Thoracic aorta (tissue), 2 donors: ENCODE measurements around the gene UBE2K. TPM values are rescaled to one million over a fixed set of nuclear protein-coding genes. Genes with fewer than 3 reads are reported as not detected.
"Not testable (repeated sequence)": the region's sequence is repeated elsewhere in the genome, so short reads cannot be mapped to it uniquely, and the experiment has no call there.

Source experiments
- ATAC-seq: fragments of 150-250 bp; one replicate; pipeline ENCODE4 v1.8.0; 2017; ENCODE audit warnings: low read depth; ENCODE audit not compliant: insufficient number of reproducible peaks, low FRiP score
- DNase-seq: peaks from one replicate; pipeline ENCODE4 v3.0.0-alpha.2; 2020; ENCODE audit warnings: low spot score
- H3K27ac ChIP-seq, 2 donors: fragments of 200-600 bp; sonication (generic); 1 replicate in 1 of 2; 2 replicates in 1 of 2; pipeline ENCODE4 v1.5.1; 2016; ENCODE audit warnings: mild to moderate bottlenecking in 2 of 2, moderate library complexity in 2 of 2
- H3K27me3 ChIP-seq: fragments of 200-600 bp; sonication (generic); replicated peaks from 2 replicates; pipeline ENCODE4 v1.6.0; 2016; ENCODE audit warnings: mild to moderate bottlenecking; ENCODE audit not compliant: insufficient read depth
- H3K36me3 ChIP-seq: fragments of 200-600 bp; sonication (generic); one replicate; pipeline ENCODE4 v1.5.1; 2016
- H3K4me1 ChIP-seq, 2 donors: fragments of 200-600 bp; sonication (generic); 1 replicate in 1 of 2; 2 replicates in 1 of 2; pipeline versions ENCODE4 v1.5.1 to v1.6.0; 2016; ENCODE audit warnings: low read depth in 2 of 2, mild to moderate bottlenecking in 1 of 2; ENCODE audit not compliant: control insufficient read depth in 1 of 2
- H3K4me3 ChIP-seq: fragments of 200-600 bp; sonication (generic); 2 replicates; pipeline ENCODE4 v1.5.1; 2016; ENCODE audit warnings: mild to moderate bottlenecking
- H3K9me3 ChIP-seq: fragments of 200-600 bp; sonication (generic); 2 replicates; pipeline ENCODE4 v1.5.1; 2016
- total RNA-seq, 2 donors: library from RNA; depleted of rRNA; stranded (reverse); fragments of >200 nt; gene quantifications; one replicate each; pipeline versions ENCODE4 v1.1.0 to v1.2.3, GENCODE V29; 2016
- TF ChIP-seq, protein P1 (sequence below): fragments of 200-600 bp; sonication (generic); IDR thresholded peaks from one replicate; pipeline ENCODE4 v1.5.1; 2019; ENCODE audit warnings: antibody characterized with exemption

Gene UBE2K
- total RNA-seq, 2 donors from 2014 or later: 28.8 to 39.2 TPM

- ATAC-seq: no peak
- Histone ChIP-seq H3K36me3 (no peaks in the 10 kb centered on the region), H3K27ac (peak overlapping the region in 1 of 2 donors; percentile 84), H3K4me3 (peak overlapping the region; percentile 95), H3K27me3 (no peaks in the 10 kb centered on the region), H3K9me3 (no peaks in the 10 kb centered on the region), H3K4me1 (peaks cover 25 to 32% of the 10 kb centered on the region in 2 donors)
- TF ChIP-seq, protein P1, sequence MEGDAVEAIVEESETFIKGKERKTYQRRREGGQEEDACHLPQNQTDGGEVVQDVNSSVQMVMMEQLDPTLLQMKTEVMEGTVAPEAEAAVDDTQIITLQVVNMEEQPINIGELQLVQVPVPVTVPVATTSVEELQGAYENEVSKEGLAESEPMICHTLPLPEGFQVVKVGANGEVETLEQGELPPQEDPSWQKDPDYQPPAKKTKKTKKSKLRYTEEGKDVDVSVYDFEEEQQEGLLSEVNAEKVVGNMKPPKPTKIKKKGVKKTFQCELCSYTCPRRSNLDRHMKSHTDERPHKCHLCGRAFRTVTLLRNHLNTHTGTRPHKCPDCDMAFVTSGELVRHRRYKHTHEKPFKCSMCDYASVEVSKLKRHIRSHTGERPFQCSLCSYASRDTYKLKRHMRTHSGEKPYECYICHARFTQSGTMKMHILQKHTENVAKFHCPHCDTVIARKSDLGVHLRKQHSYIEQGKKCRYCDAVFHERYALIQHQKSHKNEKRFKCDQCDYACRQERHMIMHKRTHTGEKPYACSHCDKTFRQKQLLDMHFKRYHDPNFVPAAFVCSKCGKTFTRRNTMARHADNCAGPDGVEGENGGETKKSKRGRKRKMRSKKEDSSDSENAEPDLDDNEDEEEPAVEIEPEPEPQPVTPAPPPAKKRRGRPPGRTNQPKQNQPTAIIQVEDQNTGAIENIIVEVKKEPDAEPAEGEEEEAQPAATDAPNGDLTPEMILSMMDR: no peak
- DNase-seq: no peak
These were observed 1.9 kb downstream of the UBE2K start for GRCh38 chr4:39699687-39700409.

DNA sequence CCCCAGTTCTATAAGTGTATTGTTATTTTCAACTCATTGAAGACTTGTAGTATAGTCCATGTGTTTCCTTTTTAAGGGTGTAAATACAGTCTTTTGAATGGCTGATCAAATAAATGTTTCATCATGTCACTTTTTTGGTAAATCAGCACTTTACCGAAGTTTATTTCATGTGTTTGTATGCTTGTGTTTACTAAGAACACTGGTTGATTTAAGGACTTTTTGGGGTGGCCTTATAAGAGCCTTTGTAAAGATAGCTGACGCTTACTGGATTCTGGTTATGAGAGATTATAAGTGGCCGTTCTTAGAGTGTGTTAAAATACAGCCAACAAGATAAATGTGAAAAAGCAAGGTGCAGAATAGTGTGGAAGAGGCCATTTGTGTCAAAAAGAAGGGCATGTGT is 2.6 kb downstream of the UBE2K start:
- H3K27me3 ChIP-seq: no peaks in the 10 kb centered on the region
- no peak overlapping the region for H3K27ac ChIP-seq
- TF ChIP-seq, protein P1: no peak
- no peaks in the 10 kb centered on the region for H3K9me3 ChIP-seq
- H3K36me3 ChIP-seq: no peaks in the 10 kb centered on the region
- ATAC-seq (no peak), DNase-seq (no peak)
- H3K4me3 ChIP-seq: peak overlapping the region; percentile 95
- peaks cover 25 to 32% of the 10 kb centered on the region in 2 donors for H3K4me1 ChIP-seq

DNA sequence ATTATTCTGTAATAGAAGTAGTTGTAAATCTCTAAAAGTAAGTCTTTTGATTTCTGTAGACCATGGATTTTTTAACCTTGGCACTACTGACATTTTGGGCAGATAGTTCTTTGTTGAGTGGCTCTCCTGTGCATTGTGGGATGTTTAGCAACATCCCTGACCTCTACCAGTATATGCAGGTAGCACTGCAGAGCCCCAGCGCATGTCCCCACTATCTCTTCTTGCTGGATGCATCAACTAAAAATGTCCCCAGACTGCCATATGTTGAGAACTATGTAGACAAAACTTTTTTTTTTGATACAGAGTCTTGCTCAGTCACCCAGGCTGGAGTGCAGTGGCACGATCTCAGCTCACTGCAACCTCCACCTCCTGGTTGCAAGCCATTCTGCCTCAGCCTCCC is 4.8 kb downstream of the UBE2K start:
- Histone ChIP-seq H3K4me1 (peaks cover 35 to 44% of the 10 kb centered on the region in 2 donors), H3K27ac (no peak overlapping the region), H3K4me3 (no peak overlapping the region), H3K9me3 (no peaks in the 10 kb centered on the region), H3K36me3 (no peaks in the 10 kb centered on the region), H3K27me3 (no peaks in the 10 kb centered on the region)
- DNase-seq (no peak), ATAC-seq (no peak)
- TF ChIP-seq, protein P1: no peak

DNA sequence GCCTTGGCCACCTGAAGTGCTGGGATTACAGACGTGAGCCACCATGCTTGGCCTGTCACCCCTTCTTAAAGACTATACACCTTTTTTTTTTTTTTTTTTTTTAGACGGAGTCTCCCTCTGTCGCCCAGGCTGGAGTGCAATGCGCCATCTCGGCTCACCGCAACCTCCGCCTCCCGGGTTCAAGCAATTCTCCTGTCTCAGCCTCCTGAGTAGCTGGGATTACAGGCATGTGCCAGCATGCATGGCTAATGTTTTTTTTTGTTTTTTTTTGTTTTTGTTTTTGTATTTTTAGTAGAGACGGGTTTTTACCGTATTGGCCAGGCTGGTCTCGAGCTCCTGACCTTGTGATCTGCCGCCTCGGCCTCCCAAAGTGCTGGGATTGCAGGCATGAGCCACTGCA is 6.9 kb downstream of the UBE2K start:
- ATAC-seq, DNase-seq, H3K4me3 ChIP-seq, H3K27me3 ChIP-seq, H3K9me3 ChIP-seq, H3K36me3 ChIP-seq, H3K27ac ChIP-seq: not testable (repeated sequence)
- peaks cover 38 to 57% of the 10 kb centered on the region in 2 donors for H3K4me1 ChIP-seq

GRCh38 chr4:39706334-39706733 is 8.4 kb downstream of the UBE2K start:
- DNase-seq: peak; percentile 48
- Histone ChIP-seq H3K4me3 (no peak overlapping the region), H3K4me1 (peaks cover 28 to 50% of the 10 kb centered on the region in 2 donors), H3K27me3 (no peaks in the 10 kb centered on the region), H3K36me3 (no peaks in the 10 kb centered on the region), H3K9me3 (no peaks in the 10 kb centered on the region), H3K27ac (peak overlapping the region; percentile 77 to 84)
- TF ChIP-seq, protein P1: no peak
- ATAC-seq: peak; percentile 63
